ENCODE measurements around the gene TACC2.

DNA sequence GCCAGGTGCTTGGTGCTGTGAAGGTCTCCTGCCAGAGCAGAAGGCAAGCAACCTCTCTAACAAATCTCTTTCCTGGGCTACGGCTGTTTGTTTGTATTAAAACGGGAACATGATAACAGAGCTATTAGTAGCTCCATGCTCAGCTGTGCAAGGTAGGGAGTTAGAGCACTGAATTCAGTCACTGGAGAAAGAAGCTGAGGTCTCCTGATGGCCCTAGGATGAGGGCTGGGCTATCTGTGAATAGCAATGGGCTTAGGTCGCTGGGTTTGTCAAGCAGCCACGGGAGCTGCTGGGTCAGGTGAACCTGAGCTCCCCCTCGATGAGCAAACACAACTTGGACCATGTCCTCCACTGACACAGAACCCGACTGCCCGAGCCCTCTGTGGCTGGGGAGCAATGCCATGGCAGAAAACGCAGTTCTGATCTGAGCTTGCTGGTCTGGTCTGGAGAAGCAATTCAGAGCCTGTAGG is 24.4 kb downstream of the TACC2 start:
- TF ChIP-seq EZH2 (IDR thresholded peaks at IDR 0.05; ENCODE audit: insufficient read depth, poor library complexity, severe bottlenecking) (no peak), EZH2phosphoT487 (IDR thresholded peaks at IDR 0.05; ENCODE audit: insufficient read depth, low read depth) (no peak)
